Astrocyte (in vitro differentiated cells and primary cell): ENCODE data around the gene PCSK2.

Source experiments
- CTCF ChIP-seq: IDR thresholded peaks from 2 replicates; pipeline ENCODE4 v1.5.1; 2011; ENCODE audit warnings: low read depth, mild to moderate bottlenecking, inconsistent platforms, low read length, moderate library complexity; ENCODE audit not compliant: insufficient read depth
- EZH2 ChIP-seq: IDR thresholded peaks from 2 replicates; pipeline ENCODE4 v1.6.1; 2012; ENCODE audit warnings: mild to moderate bottlenecking, low read length, inconsistent platforms; ENCODE audit not compliant: insufficient read depth

- TF ChIP-seq CTCF (no peak), EZH2 (no peak)
Measured at GRCh38 chr20:17419479-17420041, 192.7 kb downstream of the PCSK2 start.
